T1000 (cell line): ENCODE data around the gene KDM4D.
"Not testable (repeated sequence)": the region's sequence is repeated elsewhere in the genome, so short reads cannot be mapped to it uniquely, and the experiment has no call there.

Experiments used
- DNase-seq: peaks from one replicate; lab custom pipeline; 2025; ENCODE audit warnings: mixed read lengths; lab: John Stamatoyannopoulos, UW

KDM4D gene

GRCh38 chr11:95033051-95033450 is 59.5 kb downstream of the KDM4D start:
- no peak for DNase-seq

GRCh38 chr11:95035316-95035715 is 61.8 kb downstream of the KDM4D start:
- DNase-seq: no peak

- not testable (repeated sequence) for DNase-seq
Observed at GRCh38 chr11:95037356-95038035, 64.0 kb downstream of the KDM4D start.

GRCh38 chr11:95042239-95042638 is 68.7 kb downstream of the KDM4D start:
- DNase-seq: no peak

GRCh38 chr11:95042906-95043305 is 69.4 kb downstream of the KDM4D start:
- DNase-seq: no peak

GRCh38 chr11:95044010-95044409 is 70.5 kb downstream of the KDM4D start:
- DNase-seq: no peak

- DNase-seq: no peak
Observed at GRCh38 chr11:95045812-95046211, 72.3 kb downstream of the KDM4D start.
